Panc1 (cell line): ENCODE measurements around the gene FTL. TPM values are rescaled to one million over a fixed set of nuclear protein-coding genes. Genes with fewer than 3 reads are reported as not detected.

ENCODE experiments used
- ATAC-seq: fragments of 200-7000 bp; cut with Tn5 transposase; 2 replicates; pipeline ENCODE4 v1.9.1; 2020; ENCODE audit warnings: mild to moderate bottlenecking, moderate library complexity
- BruUV-seq: library from RNA; stranded (reverse); fragments of 400-500 nt; replicated peaks from 2 replicates; lab custom pipeline; 2021; lab: Mats Ljungman, UMichigan
- CTCF ChIA-PET: fragments of 300-600 bp; sonication (Branson Sonifier 250); formaldehyde crosslinking; loops from one replicate; lab custom pipeline; 2022; ENCODE audit warnings: antibody characterized with exemption; lab: Charles Lee
- POLR2A ChIA-PET: fragments of 300-600 bp; sonication (Branson Sonifier 250); formaldehyde crosslinking; loops from one replicate; lab custom pipeline; 2022; ENCODE audit warnings: antibody characterized with exemption; lab: Charles Lee
- DNase-seq: peaks from one replicate; pipeline ENCODE4 v3.0.0-alpha.2; 2010; ENCODE audit warnings: low read depth, low spot score
- H3K27ac ChIP-seq: 2 replicates; pipeline ENCODE4 v1.5.1; 2011; ENCODE audit warnings: mild to moderate bottlenecking, low read length, inconsistent platforms
- H3K27me3 ChIP-seq: fragments of 200-500 bp; sonication (Bioruptor generic); 2 replicates; pipeline ENCODE4 v1.6.0; 2014; ENCODE audit warnings: low read length, inconsistent platforms; ENCODE audit not compliant: control insufficient read depth, insufficient read depth
- H3K36me3 ChIP-seq: fragments of 200-500 bp; sonication (Bioruptor generic); 2 replicates; pipeline ENCODE4 v1.5.1; 2014; ENCODE audit warnings: inconsistent platforms, mild to moderate bottlenecking, low read length, moderate library complexity; ENCODE audit not compliant: control insufficient read depth, insufficient read depth
- H3K4me1 ChIP-seq: 2 replicates; pipeline ENCODE4 v1.5.1; 2011; ENCODE audit warnings: inconsistent platforms, mild to moderate bottlenecking, low read length, moderate library complexity; ENCODE audit not compliant: control insufficient read depth, insufficient read depth
- H3K4me3 ChIP-seq, 2 experiments: 2 replicates each; pipeline ENCODE4 v1.5.1; 2011 to 2012; ENCODE audit warnings: low read depth in 2 of 2, low read length in 2 of 2, mild to moderate bottlenecking in 2 of 2, inconsistent platforms in 1 of 2, moderate library complexity in 1 of 2
- H3K9me3 ChIP-seq: fragments of 200-500 bp; sonication (Bioruptor generic); 2 replicates; pipeline ENCODE4 v1.5.1; 2014; ENCODE audit warnings: low read depth, mild to moderate bottlenecking, inconsistent platforms, low read length, moderate library complexity; ENCODE audit not compliant: control insufficient read depth, insufficient read depth
- CTCF ChIP-seq: fragments of 450-650 bp; IDR thresholded peaks from 2 replicates; pipeline ENCODE4 v1.5.1; 2017; ENCODE audit warnings: mild to moderate bottlenecking
- POLR2AphosphoS5 ChIP-seq: IDR thresholded peaks from 2 replicates; pipeline ENCODE4 v1.6.1; 2012; ENCODE audit warnings: mild to moderate bottlenecking, low read depth, low read length, moderate library complexity
- REST ChIP-seq, 2 experiments: IDR thresholded peaks; 2 replicates each; pipeline ENCODE4 v1.6.1; 2011 to 2012; ENCODE audit warnings: low read depth in 2 of 2, control low read depth in 1 of 2, low read length in 1 of 2, mild to moderate bottlenecking in 1 of 2, moderate library complexity in 1 of 2; ENCODE audit not compliant: insufficient read depth in 1 of 2
- SIN3A ChIP-seq: IDR thresholded peaks from 2 replicates; pipeline ENCODE4 v1.6.1; 2012; ENCODE audit warnings: low read depth, mild to moderate bottlenecking, low read length, moderate library complexity, borderline replicate concordance; ENCODE audit not compliant: insufficient read depth
- TCF7L2 ChIP-seq: IDR thresholded peaks from 2 replicates; pipeline ENCODE4 v1.6.1; 2011; ENCODE audit warnings: mild to moderate bottlenecking, low read depth, low read length, inconsistent platforms
- in situ Hi-C: cut with HindIII; loops from 2 replicates; pipeline ENCODE4 v1.10.0; 2016; ENCODE audit warnings: low sequenced_read_pairs, low pct_unique_long_range_greater_than_20kb
- intact Hi-C: fragments of 100-400 bp; cut with micrococcal nuclease; formaldehyde crosslinking; loops from one replicate; pipeline ENCODE4 v1.10.0; 2022; ENCODE audit not compliant: unreplicated experiment
- total RNA-seq: library from RNA; stranded (reverse); gene quantifications from one replicate; pipeline ENCODE4 v1.2.1, GENCODE V29; 2021; ENCODE audit not compliant: unreplicated experiment

Gene FTL
- total RNA-seq, 1 experiment from 2014 or later = 1,332 TPM

GRCh38 chr19:49006905-49007304, 41.8 kb downstream of the FTL start:
- BruUV-seq = no TSS peak
- intact Hi-C loops = no loop called here
- Histone ChIP-seq H3K27me3 (no peaks in the 10 kb centered on the region), H3K4me3 (no peak overlapping the region), H3K27ac (no peak overlapping the region), H3K9me3 (no peaks in the 10 kb centered on the region), H3K36me3 (peaks cover 4% of the 10 kb centered on the region), H3K4me1 (no peaks in the 10 kb centered on the region)
- DNase-seq (no peak), ATAC-seq (no peak)
- in situ Hi-C loops = no loop called here
- ChIA-PET CTCF (no interaction called here), POLR2A (interaction anchor here (0.6 kb wide), 1 partner anchor 379 kb away, joined by 7 read pairs; no protein-coding TSS in a partner anchor)
- TF ChIP-seq CTCF (no peak), SIN3A (no peak), REST (IDR thresholded peaks at IDR 0.05; ENCODE audit: insufficient read depth in 1 of 2, low read depth in 2 of 2, low read length in 1 of 2) (no peak), POLR2AphosphoS5 (no peak), TCF7L2 (no peak)

- no peaks in the 10 kb centered on the region for H3K27me3 ChIP-seq
- no peaks in the 10 kb centered on the region for H3K9me3 ChIP-seq
- no peak overlapping the region for H3K27ac ChIP-seq
- no peak overlapping the region for H3K4me3 ChIP-seq
- no peaks in the 10 kb centered on the region for H3K4me1 ChIP-seq
- DNase-seq (no peak), ATAC-seq (0 out of 2 replicates have a peak, but pooled peaks have one; percentile 29)
- ChIA-PET POLR2A (interaction anchor here (1.1 kb wide), 1 partner anchor 16 kb away, joined by 6 read pairs; the partner anchor contains the start of gene RUVBL2), CTCF (interaction anchor here (1.2 kb wide), 1 partner anchor 10 kb away, joined by 4 read pairs; no protein-coding TSS in a partner anchor)
- no TSS peak for BruUV-seq
- H3K36me3 ChIP-seq = no peaks in the 10 kb centered on the region; the same call in 1 of the 2 replicates
- intact Hi-C loops = no loop called here
- in situ Hi-C loops = no loop called here
- no peak for TF ChIP-seq TCF7L2
- TF ChIP-seq CTCF = no peak
- TF ChIP-seq REST (IDR thresholded peaks at IDR 0.05; ENCODE audit: insufficient read depth in 1 of 2, low read depth in 2 of 2, low read length in 1 of 2) = no peak
- TF ChIP-seq POLR2AphosphoS5 = no peak
- TF ChIP-seq SIN3A = no peak
These were observed 44.7 kb downstream of the FTL start for GRCh38 chr19:49009828-49010227.
